Neural crest cell (in vitro differentiated cells): ENCODE measurements around the gene TMEM117. TPM values are rescaled to one million over a fixed set of nuclear protein-coding genes. Genes with fewer than 3 reads are reported as not detected.
"Not testable (repeated sequence)": the region's sequence is repeated elsewhere in the genome, so short reads cannot be mapped to it uniquely, and the experiment has no call there.

ENCODE experiments used
- DNase-seq: peaks from one replicate; pipeline ENCODE4 v3.0.0; 2021; ENCODE audit warnings: low read depth, mixed read lengths, low spot score
- H3K27ac Mint-ChIP-seq: one replicate; pipeline ENCODE4 v1.8.0; 2021; ENCODE audit warnings: mild to moderate bottlenecking, mixed read lengths; ENCODE audit not compliant: unreplicated experiment
- H3K27me3 Mint-ChIP-seq: 2 replicates; pipeline ENCODE4 v1.8.0; 2021; ENCODE audit warnings: low read depth, mild to moderate bottlenecking, mixed read lengths
- H3K36me3 Mint-ChIP-seq: 2 replicates; pipeline ENCODE4 v1.8.0; 2021; ENCODE audit warnings: low read depth, mild to moderate bottlenecking, mixed read lengths
- H3K4me1 Mint-ChIP-seq: 2 replicates; pipeline ENCODE4 v1.8.0; 2021; ENCODE audit warnings: mixed read lengths
- H3K4me3 Mint-ChIP-seq: one replicate; pipeline ENCODE4 v1.8.0; 2021; ENCODE audit warnings: mild to moderate bottlenecking, mixed read lengths
- H3K9me3 Mint-ChIP-seq: 2 replicates; pipeline ENCODE4 v1.8.0; 2021; ENCODE audit warnings: mixed read lengths
- CTCF ChIP-seq: fragments of 200-600 bp; sonication (generic); conservative IDR thresholded peaks from 2 replicates; pipeline ENCODE4 v1.5.0; 2021; ENCODE audit warnings: antibody characterized with exemption, mild to moderate bottlenecking
- total RNA-seq: library from RNA; stranded (reverse); gene quantifications from 2 replicates; pipeline ENCODE4 v1.2.1, GENCODE V29; 2021

Gene TMEM117
- total RNA-seq, 1 donor from 2014 or later = 7.6 TPM

- peaks cover 23% of the 10 kb centered on the region for H3K4me1 Mint-ChIP-seq
- no peaks in the 10 kb centered on the region for H3K27me3 Mint-ChIP-seq
- H3K36me3 Mint-ChIP-seq = no peaks in the 10 kb centered on the region
- H3K27ac Mint-ChIP-seq = no peak overlapping the region
- no peak for DNase-seq
- TF ChIP-seq CTCF = no peak
- no peak overlapping the region for H3K4me3 Mint-ChIP-seq
- no peaks in the 10 kb centered on the region for H3K9me3 Mint-ChIP-seq
These were observed 28.0 kb downstream of the TMEM117 start for GRCh38 chr12:43863770-43864366.

- peaks cover 18% of the 10 kb centered on the region for H3K4me1 Mint-ChIP-seq
- H3K27me3 Mint-ChIP-seq, H3K4me3 Mint-ChIP-seq, H3K36me3 Mint-ChIP-seq, H3K27ac Mint-ChIP-seq, DNase-seq, H3K9me3 Mint-ChIP-seq: not testable (repeated sequence)
These were observed 28.7 kb downstream of the TMEM117 start for GRCh38 chr12:43864557-43864956.

- Mint-ChIP-seq H3K36me3 (no peaks in the 10 kb centered on the region), H3K4me3 (no peak overlapping the region), H3K27ac (no peak overlapping the region), H3K4me1 (no peaks in the 10 kb centered on the region), H3K9me3 (no peaks in the 10 kb centered on the region), H3K27me3 (no peaks in the 10 kb centered on the region)
- no peak for TF ChIP-seq CTCF
- DNase-seq = no peak
These were observed 33.3 kb downstream of the TMEM117 start for GRCh38 chr12:43869184-43869583.

GRCh38 chr12:43869765-43870164, 33.9 kb downstream of the TMEM117 start:
- H3K27me3 Mint-ChIP-seq, DNase-seq, H3K27ac Mint-ChIP-seq, H3K36me3 Mint-ChIP-seq, H3K4me3 Mint-ChIP-seq, H3K9me3 Mint-ChIP-seq, H3K4me1 Mint-ChIP-seq: not testable (repeated sequence)

- not testable (repeated sequence) for H3K27me3 Mint-ChIP-seq, H3K4me3 Mint-ChIP-seq, H3K9me3 Mint-ChIP-seq, H3K4me1 Mint-ChIP-seq, H3K36me3 Mint-ChIP-seq, H3K27ac Mint-ChIP-seq, DNase-seq
These were observed 35.4 kb downstream of the TMEM117 start for GRCh38 chr12:43871258-43871657.

- Mint-ChIP-seq H3K27ac (no peak overlapping the region), H3K27me3 (no peaks in the 10 kb centered on the region), H3K36me3 (no peaks in the 10 kb centered on the region), H3K4me3 (no peak overlapping the region), H3K4me1 (no peaks in the 10 kb centered on the region), H3K9me3 (no peaks in the 10 kb centered on the region)
- DNase-seq = no peak
- no peak for TF ChIP-seq CTCF
These were observed 36.5 kb downstream of the TMEM117 start for GRCh38 chr12:43872396-43872795.

GRCh38 chr12:43878050-43878449, 42.2 kb downstream of the TMEM117 start:
- Mint-ChIP-seq H3K27ac (no peak overlapping the region), H3K27me3 (no peaks in the 10 kb centered on the region), H3K4me3 (no peak overlapping the region), H3K9me3 (no peaks in the 10 kb centered on the region), H3K36me3 (no peaks in the 10 kb centered on the region), H3K4me1 (peaks cover 5% of the 10 kb centered on the region)
- DNase-seq = no peak
- no peak for TF ChIP-seq CTCF
